HG02852 (cell line): ENCODE data around the gene F10.

Experiments used
- ATAC-seq: cut with Tn5 transposase; IDR thresholded peaks from one replicate; pipeline ENCODE4 v1.9.1; 2021; ENCODE audit warnings: mild to moderate bottlenecking, moderate library complexity; ENCODE audit not compliant: unreplicated experiment

The F10 gene

DNA sequence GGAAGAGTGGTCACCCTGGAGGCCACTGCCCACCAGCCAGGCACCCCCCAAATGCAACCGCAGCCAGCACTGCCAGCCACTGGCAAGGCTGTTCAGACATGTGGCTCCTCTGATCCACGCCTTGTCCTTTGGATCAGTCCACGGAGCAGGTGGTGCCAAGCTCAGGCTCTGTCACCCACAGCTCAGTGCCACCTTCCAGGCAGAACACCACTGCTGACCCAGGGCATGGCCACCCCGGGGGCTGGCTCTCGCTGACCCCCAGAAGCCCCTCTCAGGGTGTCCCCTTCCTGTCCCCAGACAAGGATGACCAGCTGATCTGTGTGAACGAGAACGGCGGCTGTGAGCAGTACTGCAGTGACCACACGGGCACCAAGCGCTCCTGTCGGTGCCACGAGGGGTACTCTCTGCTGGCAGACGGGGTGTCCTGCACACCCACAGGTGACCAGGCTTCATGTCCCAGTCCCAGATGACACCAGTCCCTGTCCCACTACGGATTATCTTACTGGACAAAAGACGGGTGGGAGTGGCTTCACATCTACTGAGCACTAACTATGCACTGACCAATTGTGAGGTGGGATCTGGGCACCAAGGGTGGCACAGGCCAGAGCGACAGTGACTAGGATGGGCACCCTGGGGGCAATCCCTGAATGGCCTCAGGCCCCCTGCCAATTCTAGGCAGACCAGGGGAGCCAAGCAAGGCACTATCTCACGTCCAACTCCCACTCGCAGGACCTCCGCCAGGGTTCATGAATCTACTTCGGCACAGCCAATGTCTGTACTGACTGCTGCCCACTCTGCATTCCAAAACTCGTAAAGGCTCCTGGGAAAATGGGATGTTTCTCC, 7.0 kb upstream of the F10 start:
- ATAC-seq: no peak

DNA sequence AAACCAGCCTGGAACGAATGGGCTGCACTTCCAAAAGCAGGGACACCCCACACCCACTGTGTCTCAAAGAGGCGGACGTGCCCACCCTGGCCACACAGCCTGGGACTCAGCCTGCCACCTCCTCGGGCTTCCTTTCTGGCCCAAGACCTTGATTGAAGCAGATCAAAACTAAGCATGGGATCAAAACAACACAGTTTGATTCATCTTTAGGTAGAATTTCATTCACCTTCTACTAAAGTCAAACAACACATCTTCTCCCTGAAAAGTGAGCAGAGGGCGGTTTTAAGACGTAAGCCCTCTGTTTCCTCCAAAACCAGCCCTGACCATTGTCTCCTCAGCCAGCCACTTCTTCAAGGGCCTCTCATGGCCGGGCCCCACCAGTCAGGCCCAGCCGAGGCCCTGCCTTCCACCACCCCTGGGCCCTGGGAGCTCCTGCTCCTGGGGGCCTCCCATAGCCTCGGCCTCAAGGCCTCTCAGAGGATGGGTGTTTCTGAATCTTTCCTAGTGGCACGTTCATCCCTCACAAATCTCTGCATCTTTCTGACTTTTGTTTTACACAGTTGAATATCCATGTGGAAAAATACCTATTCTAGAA, 6.3 kb upstream of the F10 start:
- no peak for ATAC-seq

DNA sequence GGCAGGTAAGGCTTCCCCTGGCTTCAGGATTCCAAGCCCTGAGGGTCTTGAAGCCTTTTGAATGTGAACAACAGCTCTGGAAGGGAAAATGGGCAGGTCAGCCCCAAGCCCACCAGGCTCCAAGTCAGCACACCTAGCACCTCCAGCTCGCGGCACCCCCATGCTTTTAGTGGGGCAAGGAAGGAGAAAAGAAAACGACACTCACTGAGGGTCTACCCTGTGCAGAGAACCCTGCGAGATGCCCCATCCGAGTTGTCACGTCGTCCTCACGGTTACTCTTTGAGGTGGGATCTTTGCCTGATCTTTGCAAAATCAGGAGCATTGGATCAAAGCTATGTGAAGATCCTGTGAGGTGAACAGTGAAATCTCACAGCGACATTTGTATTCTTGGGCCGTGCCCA, 5.7 kb upstream of the F10 start:
- no peak for ATAC-seq

DNA sequence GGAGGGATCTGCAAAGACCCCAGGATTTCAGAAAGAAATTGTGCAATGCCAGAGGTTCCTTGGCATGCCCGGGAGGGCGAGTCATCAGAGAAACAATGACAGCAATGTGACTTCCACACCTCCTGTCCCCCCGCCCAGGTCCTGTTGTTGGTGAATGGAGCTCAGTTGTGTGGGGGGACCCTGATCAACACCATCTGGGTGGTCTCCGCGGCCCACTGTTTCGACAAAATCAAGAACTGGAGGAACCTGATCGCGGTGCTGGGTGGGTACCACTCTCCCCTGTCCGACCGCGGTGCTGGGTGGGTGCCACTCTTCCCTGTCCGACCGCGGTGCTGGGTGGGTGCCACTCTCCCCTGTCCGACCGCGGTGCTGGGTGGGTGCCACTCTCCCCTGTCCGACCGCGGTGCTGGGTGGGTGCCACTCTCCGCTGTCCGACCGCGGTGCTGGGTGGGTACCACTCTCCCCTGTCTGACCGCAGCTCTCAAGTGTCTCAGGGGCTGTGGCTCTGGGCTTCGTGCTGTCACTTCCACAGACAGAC, 5.2 kb upstream of the F10 start:
- no peak for ATAC-seq

DNA sequence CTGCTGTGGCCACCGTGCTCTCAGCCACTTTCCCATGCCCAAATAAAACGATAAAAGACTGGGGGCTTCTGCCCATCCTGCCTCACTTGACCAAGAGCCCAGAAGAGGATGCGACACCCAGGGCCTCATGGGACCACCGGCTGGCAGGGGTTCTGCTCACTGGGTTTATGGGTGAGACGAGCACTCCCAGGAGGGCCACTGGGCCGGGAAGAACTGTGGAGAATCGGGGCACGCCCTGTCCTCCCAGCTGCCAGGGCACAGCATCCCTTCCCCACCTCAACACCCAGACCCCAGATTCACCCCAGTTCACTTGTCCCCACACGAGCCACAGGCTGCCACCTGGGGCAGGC, 4.7 kb upstream of the F10 start:
- ATAC-seq: no peak

DNA sequence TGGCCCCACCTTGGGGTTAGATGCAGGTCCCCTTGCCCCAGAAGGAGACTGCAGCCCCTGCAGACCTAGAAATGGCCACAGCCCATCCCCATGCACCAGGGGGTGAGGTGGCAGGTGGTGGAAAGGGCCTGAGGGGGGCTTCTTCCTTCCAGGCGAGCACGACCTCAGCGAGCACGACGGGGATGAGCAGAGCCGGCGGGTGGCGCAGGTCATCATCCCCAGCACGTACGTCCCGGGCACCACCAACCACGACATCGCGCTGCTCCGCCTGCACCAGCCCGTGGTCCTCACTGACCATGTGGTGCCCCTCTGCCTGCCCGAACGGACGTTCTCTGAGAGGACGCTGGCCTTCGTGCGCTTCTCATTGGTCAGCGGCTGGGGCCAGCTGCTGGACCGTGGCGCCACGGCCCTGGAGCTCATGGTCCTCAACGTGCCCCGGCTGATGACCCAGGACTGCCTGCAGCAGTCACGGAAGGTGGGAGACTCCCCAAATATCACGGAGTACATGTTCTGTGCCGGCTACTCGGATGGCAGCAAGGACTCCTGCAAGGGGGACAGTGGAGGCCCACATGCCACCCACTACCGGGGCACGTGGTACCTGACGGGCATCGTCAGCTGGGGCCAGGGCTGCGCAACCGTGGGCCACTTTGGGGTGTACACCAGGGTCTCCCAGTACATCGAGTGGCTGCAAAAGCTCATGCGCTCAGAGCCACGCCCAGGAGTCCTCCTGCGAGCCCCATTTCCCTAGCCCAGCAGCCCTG, 4.2 kb upstream of the F10 start:
- ATAC-seq: no peak

DNA sequence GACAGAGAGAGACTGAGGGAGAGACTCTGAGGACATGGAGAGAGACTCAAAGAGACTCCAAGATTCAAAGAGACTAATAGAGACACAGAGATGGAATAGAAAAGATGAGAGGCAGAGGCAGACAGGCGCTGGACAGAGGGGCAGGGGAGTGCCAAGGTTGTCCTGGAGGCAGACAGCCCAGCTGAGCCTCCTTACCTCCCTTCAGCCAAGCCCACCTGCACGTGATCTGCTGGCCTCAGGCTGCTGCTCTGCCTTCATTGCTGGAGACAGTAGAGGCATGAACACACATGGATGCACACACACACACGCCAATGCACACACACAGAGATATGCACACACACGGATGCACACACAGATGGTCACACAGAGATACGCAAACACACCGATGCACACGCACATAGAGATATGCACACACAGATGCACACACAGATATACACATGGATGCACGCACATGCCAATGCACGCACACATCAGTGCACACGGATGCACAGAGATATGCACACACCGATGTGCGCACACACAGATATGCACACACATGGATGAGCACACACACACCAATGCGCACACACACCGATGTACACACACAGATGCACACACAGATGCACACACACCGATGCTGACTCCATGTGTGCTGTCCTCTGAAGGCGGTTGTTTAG, 3.3 kb upstream of the F10 start:
- ATAC-seq: no peak

DNA sequence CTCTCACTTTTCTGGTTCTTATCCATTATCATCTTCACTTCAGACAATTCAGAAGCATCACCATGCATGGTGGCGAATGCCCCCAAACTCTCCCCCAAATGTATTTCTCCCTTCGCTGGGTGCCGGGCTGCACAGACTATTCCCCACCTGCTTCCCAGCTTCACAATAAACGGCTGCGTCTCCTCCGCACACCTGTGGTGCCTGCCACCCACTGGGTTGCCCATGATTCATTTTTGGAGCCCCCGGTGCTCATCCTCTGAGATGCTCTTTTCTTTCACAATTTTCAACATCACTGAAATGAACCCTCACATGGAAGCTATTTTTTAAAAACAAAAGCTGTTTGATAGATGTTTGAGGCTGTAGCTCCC, 2.8 kb upstream of the F10 start:
- no peak for ATAC-seq

DNA sequence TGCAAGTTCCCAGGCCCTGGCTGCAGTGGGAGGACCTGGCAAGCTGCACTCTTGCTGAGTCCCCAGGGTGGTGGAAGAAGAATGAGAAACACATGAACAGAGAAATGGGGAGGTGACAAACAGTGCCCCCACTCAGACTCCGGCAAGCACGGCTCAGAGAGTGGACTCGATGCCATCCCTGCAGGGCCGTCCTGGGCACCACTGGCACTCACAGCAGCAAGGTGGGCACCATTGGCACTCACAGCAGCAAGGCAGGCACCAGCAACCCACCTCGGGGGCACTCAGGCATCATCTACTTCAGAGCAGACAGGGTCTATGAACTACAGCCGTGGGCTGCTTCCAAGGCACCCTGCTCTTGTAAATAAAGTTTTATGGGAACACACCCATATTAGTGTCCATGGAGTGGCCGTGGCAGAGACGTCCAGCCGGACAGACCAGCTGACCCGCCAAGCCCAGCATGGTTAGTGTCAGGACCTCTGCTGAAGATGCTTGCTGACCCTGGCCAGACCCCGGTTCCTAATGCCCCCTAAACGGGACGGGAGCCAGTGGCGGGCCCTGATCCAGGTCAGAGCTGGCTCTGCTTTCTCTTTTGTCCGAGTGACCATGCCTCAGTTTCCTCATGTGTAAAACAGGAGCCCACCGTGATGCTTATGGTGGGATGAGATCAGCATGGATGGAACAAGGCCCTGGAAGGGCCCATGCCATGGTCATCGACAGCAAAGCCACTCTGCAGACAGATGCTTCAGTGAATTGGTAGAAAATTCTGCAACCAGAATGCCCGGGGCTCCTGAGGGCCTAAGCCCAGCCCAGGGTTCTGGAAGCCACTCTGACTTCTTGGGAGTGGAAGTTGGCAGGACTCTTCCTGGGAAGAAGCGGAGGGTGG, 2.1 kb upstream of the F10 start:
- ATAC-seq: no peak

DNA sequence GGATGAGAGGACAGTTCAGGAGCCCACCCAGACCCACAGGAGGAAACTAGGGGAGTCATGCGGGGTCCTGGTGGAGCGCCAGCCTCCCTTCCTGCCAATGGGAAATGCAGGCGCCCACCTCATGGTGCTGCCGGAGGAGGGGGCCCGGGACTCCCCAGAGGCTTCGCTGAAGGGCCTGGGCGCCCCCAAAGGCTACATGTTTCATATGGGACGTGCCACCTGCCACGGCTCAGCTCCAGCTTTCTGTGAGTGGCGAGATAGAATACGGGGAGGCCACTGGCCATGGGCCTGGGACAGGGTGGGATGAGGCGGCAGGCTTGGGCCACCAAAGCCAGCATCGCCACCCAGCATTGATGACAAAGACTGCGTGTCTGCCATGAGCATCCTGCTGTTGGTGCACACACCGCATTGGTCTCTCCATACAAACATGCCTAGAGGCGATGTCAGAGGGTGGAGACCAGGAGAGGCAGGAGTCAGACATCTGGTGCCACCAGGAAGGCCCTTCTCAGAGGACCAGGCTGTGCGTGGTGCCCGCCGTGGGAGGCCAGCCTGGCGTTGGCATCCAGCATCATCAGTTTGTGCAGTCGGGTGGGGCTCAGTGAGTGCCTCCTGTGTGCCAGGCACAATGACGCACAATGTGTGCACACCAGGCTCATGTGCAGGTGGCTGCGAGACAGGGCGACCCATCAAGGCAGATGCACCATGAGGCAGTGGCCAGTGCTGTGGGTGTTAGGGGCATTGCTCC, 1.2 kb upstream of the F10 start:
- no peak for ATAC-seq

DNA sequence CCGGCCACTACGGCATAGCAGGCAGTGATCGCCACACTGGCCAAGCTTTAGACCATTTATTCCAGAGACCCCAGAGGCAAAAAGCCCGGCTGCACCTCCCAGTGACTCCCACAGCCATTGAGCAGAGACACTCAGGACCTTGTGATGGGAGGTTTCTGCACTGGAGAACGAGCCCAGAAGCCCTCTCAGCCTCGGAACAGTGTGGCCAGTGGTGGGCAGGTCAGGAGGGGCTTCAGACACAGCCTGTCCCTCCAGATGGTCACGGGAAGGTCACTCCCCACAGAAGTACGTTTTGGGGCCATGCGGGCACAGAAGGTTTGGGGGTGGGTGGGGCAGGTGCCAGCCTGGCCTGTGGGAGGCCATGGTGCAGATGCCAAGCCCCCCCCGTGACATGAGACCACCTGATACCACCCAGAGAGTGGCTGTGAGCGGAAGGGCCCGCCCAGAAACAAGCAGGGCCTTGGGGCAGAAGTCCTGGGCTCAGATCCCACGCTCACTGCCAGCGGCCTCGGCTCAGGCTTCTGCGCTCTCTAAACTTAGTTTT, 599 bp upstream of the F10 start:
- no peak for ATAC-seq

DNA sequence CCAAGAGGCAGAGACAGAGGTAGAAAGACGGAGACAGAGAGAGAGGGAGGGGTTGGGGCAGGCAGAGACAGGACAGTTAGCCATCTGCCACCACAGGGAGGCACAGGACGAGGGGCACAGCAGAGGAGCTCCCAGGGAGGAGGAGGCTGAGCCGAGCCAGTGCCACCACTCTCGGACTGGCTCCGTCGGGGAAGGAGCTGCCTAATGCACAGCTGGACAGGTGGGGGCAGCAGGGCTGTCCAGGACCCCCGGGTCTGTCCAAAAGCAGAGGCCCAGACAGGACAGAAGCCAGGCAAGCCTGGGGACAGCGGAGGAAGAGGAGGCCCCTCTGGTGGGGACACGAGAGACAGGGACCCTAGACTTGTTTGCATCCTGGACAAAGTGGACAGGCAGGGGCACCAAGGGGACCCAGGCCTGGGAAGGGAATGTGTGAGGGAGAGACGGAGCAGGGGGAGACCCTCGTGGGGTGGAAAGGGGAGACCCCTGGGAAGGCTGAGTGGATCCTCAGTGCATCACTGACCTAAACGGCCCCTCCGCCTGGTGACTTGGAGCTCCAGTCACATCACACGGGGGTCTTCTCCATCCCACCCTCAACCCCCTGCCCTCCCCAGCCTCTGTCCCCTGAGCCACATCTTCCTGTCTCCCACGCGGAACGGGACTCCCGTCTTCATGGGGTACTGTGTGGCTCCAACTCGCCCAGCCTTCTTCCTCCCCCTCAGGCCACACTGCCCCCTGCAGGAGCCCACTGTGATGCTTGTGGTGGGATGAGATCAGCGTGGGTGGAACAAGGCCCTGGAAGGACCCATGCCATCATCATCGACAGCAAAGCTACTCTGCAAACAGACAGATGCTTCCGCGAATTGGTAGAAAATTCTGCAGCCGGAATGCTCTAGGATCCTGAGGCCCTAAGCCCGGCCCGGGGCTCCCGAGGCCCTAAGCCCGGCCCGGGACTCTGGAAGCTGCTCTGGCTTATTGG, 915 bp downstream of the F10 start:
- no peak for ATAC-seq

DNA sequence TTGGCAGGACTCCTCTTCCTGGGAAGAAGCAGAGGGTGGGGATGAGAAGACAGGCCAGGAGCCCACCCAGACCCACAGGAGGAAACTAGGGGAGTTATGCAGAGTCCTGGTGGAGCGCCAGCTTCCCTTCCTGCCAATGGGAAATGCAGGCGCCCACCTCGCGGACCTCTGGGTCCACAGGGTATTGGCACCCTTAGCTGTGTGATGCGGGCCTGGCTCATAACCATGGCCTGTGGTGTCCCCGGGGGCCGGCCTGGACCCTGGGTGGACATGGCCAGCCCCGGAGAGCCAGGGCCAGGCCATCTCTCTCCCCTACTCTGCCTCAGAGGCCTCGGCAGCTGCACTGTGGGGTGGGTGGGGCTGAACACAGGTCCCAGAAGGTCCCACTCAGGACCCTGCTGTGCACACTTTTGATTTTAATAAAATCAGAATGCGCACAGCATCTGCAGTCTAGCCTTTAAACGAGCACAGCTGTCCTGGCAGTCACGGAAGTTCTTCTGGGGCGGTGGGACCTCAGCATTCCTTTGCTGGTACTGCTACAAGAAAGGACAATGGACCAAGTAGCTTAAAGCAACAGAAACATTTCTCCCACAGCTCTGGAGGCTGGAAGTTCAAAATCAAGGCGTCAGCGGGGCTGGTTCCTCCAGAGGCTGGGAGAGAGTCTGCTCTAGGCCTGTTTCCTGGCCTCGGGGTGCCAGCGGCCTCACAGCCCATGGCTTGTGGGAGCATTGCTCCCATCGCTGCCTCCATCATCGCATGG, 1.8 kb downstream of the F10 start:
- no peak for ATAC-seq

DNA sequence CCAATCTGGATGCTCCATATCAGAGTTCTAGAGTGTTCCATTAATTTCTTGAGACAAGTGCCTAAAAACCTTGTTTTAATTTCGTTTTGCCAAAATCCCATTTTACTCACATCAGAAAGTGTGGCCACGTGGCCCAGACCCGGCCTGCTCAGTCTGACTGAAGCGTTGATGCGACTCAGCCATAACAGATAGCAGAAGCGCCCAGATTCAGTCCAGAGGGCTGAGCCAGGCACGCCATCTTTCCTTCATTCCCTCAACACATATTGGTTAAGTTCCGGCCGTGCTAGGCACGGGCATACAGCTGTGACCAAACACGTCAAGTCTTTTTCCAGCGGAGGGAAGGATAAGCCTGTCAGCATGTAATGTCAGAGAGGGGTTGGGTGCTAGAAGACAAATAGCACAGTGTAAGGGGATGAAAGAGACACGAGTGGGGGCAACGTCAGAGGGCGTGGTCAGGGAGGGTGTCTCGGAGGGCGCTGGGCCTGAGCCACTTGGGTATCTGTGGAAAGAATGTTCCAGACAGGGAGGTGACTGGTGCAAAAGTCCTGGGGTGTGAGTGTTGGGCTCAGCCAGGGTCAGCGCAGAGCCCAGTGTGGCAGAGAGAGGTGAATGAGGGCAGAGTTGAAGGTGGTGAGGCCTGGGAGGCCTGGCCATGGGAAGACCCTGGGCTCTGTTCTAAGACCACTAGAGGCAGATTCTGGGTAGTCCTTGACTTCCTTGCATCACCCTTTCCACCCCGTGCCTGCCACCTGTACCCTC, 3.1 kb downstream of the F10 start:
- ATAC-seq: no peak

DNA sequence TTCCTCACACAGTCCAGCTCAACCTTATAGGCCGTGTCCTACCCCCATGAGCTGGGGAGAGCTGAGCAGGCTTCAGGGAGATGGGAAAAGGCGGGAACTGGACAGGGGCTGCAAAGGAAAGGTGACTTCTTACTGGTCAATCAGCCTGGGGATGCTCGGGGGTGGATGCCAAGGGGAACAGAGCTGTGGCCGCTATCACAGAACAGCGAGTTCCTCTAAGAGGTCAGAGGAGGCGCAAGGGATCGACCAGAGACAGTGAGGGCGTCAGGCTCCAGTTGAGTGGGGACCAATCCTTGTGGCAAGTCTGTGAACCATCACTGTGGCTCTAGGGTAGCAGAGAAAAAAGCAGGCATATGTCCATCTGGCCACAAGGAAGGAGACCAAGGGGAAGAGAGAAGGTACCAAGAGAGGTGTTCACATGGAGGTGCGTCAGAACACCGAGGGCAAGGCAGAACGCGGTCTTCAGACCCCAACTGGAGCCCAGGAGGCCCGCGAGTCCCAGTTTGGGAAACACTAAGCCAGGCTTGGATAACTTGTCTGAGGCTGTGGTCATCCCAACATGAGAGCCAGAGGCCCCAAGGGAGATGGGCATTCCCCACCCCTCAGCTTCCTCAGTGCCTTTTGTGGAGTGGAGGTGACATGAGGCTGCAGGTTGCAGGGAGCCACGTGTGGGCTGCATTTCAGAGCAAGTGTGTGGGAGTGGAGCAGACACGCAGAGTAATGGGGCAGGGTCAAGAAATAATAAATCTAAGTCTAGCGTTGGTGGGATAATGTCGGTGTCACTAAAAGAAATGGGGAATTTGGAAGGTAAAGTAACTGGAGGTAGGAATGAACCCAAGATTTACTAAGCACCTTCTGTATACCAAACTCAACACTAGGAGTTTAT, 3.9 kb downstream of the F10 start:
- ATAC-seq: no peak

DNA sequence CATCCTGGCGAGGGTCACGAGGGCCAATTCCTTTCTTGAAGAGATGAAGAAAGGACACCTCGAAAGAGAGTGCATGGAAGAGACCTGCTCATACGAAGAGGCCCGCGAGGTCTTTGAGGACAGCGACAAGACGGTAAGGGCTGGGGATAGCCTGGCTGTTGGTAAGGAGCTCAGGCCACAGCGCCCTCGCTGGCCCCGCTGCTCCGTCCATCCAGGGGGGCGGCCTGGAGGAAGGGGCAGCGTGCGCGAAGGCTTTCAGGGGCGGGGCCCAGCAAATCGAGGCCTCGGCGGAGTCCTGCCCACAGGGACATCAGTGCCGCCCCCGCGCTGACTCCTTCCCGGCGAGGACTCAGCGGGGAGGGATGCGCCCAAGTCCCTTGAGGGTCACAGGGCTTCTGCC, 6.9 kb downstream of the F10 start:
- no peak for ATAC-seq
